ENCODE results near the gene NAPEPLD.

GRCh38 chr7:103093429-103093828 lies 55.5 kb downstream of the NAPEPLD start:
- TF ChIP-seq CTCF (IDR thresholded peaks at IDR 0.05), result no peak
- no peak for TF ChIP-seq POLR2A (IDR thresholded peaks at IDR 0.05)
